Kidney epithelial cell (primary cell): ENCODE measurements around the gene POU2F2. TPM values are rescaled to one million over a fixed set of nuclear protein-coding genes. Genes with fewer than 3 reads are reported as not detected.

Experiments used
- DNase-seq: peaks from one replicate; pipeline ENCODE4 v3.0.0-alpha.2; 2010; ENCODE audit warnings: low read depth
- H3K27me3 ChIP-seq: 2 replicates; pipeline ENCODE4 v1.6.0; 2011; ENCODE audit warnings: low read length; ENCODE audit not compliant: control insufficient read depth, insufficient read depth
- H3K36me3 ChIP-seq: 2 replicates; pipeline ENCODE4 v1.5.1; 2011; ENCODE audit warnings: low read length; ENCODE audit not compliant: control insufficient read depth, insufficient read depth
- H3K4me3 ChIP-seq: 2 replicates; pipeline ENCODE4 v1.5.1; 2011; ENCODE audit warnings: low read depth, mild to moderate bottlenecking, control low read depth, low read length
- total RNA-seq: library from RNA; depleted of rRNA; stranded (reverse); fragments of >200 nt; gene quantifications from 2 replicates; pipeline ENCODE4 v1.2.3, GENCODE V29; 2015
- TF ChIP-seq, protein P1 (sequence below): IDR thresholded peaks from 2 replicates; pipeline ENCODE4 v1.5.1; 2011; ENCODE audit warnings: mild to moderate bottlenecking, moderate library complexity, low read length, control low read depth, inconsistent platforms; ENCODE audit not compliant: insufficient read depth, poor library complexity, severe bottlenecking

POU2F2 gene
- total RNA-seq, 1 donor from 2014 or later = 2.3 TPM

GRCh38 chr19:42124386-42124901 lies 7.8 kb downstream of the POU2F2 start:
- no peaks in the 10 kb centered on the region for H3K36me3 ChIP-seq
- H3K27me3 ChIP-seq = no peaks in the 10 kb centered on the region
- DNase-seq = no peak
- no peak overlapping the region for H3K4me3 ChIP-seq
- TF ChIP-seq, protein P1, sequence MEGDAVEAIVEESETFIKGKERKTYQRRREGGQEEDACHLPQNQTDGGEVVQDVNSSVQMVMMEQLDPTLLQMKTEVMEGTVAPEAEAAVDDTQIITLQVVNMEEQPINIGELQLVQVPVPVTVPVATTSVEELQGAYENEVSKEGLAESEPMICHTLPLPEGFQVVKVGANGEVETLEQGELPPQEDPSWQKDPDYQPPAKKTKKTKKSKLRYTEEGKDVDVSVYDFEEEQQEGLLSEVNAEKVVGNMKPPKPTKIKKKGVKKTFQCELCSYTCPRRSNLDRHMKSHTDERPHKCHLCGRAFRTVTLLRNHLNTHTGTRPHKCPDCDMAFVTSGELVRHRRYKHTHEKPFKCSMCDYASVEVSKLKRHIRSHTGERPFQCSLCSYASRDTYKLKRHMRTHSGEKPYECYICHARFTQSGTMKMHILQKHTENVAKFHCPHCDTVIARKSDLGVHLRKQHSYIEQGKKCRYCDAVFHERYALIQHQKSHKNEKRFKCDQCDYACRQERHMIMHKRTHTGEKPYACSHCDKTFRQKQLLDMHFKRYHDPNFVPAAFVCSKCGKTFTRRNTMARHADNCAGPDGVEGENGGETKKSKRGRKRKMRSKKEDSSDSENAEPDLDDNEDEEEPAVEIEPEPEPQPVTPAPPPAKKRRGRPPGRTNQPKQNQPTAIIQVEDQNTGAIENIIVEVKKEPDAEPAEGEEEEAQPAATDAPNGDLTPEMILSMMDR = no peak

DNA sequence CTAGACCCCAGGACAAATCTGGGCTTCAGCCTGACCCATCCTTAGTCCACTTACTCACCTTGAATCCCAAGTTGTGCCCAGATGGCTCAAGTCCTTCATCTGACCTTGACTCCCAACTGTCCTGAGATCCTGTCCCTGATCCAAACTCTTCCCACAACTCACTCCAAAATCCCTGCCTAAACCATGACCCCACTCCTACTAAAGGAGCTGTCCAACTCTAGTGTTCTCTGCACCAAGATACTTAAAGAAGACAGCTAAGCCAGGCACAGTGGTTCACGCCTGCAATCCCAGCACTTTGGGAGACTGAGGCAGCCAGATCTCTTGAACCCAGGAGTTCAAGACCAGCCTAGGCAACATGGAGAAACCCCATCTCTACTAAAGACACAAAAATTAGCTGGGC lies 8.5 kb downstream of the POU2F2 start:
- H3K4me3 ChIP-seq = no peak overlapping the region
- H3K27me3 ChIP-seq = no peaks in the 10 kb centered on the region
- no peak for DNase-seq
- H3K36me3 ChIP-seq = no peaks in the 10 kb centered on the region
- TF ChIP-seq, protein P1 = no peak

DNA sequence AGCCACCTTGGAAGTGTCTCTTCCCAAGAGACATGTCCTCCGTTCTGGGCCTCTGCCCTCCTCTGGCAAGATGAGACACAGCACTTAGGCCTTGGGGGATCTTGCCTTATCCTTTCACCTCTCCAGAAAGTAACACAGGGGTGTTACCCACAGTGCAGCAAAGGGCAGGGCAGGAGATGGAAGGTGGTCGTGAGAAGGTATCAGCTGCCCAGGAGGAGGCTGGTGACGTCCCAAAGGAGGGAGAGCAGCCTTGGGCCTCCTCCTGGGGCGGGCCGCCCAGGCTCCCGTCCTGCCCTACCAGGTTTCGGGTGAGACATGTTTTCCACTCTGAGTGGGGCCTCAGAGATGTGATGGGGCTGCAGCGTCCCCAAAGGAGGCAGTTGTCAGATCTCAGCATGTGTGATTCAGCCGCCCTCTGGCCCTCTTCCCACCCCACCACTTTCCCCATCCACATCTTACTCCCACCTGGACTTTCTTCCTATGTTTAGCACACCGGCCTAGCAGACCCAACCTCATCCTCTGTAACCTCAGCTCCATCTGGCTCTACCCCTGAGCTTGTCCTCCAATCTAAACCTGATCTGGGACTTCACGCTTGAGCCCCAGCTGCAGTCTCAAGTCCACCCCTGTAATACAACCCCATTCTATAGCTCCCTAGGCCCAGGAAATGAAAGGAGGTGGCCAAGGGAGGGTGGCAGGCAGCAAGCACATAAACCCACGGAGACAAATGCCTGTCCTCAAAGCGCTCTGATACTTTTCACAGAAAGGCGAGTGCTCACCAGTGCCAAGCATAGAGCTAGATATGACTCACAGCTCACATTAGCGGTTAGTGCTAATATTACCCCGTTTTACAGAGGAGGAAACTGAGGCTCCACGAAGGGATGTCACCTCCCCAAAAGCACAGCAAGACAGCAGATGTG lies 9.3 kb downstream of the POU2F2 start:
- Histone ChIP-seq H3K27me3 (no peaks in the 10 kb centered on the region), H3K4me3 (no peak overlapping the region)

GRCh38 chr19:42121656-42122069 lies 10.6 kb downstream of the POU2F2 start:
- DNase-seq = no peak
- no peak overlapping the region for H3K4me3 ChIP-seq
- TF ChIP-seq, protein P1 = no peak
- H3K27me3 ChIP-seq = no peaks in the 10 kb centered on the region
- H3K36me3 ChIP-seq = no peaks in the 10 kb centered on the region

More for the DNA sequence above, 9.3 kb downstream of the POU2F2 start:
- TF ChIP-seq, protein P1 = no peak
- DNase-seq = no peak
- no peaks in the 10 kb centered on the region for H3K36me3 ChIP-seq

GRCh38 chr19:42121036-42121621 lies 11.1 kb downstream of the POU2F2 start:
- no peaks in the 10 kb centered on the region for H3K36me3 ChIP-seq
- H3K27me3 ChIP-seq = no peaks in the 10 kb centered on the region
- TF ChIP-seq, protein P1 = no peak
- DNase-seq = no peak
- H3K4me3 ChIP-seq = no peak overlapping the region
